Peyer's patch (tissue), 4 donors: ENCODE measurements around the gene KIF2A. TPM values are rescaled to one million over a fixed set of nuclear protein-coding genes. Genes with fewer than 3 reads are reported as not detected.
A peak's percentile ranks its signal among the peaks of the same experiment; 100 is the strongest.

ENCODE experiments used
- DNase-seq, 3 donors: peaks; one replicate each; pipeline ENCODE4 v3.0.0-alpha.2; 2017 to 2019
- H3K27ac ChIP-seq, 4 donors: fragments of 200-600 bp; sonication (generic); one replicate each; pipeline ENCODE4 v1.5.1; 2016 to 2019
- H3K27me3 ChIP-seq, 2 donors: fragments of 200-600 bp; sonication (generic); one replicate each; pipeline ENCODE4 v1.5.1; 2019
- H3K36me3 ChIP-seq, 3 donors: fragments of 200-600 bp; sonication (generic); one replicate each; pipeline ENCODE4 v1.5.1; 2016 to 2019
- H3K4me1 ChIP-seq, 4 donors: fragments of 200-600 bp; sonication (generic); one replicate each; pipeline ENCODE4 v1.5.1; 2016 to 2019
- H3K4me3 ChIP-seq, 4 donors: fragments of 200-600 bp; sonication (generic); 1 replicate in 3 of 4; 2 replicates in 1 of 4; pipeline ENCODE4 v1.5.1; 2016 to 2019; ENCODE audit warnings: mild to moderate bottlenecking in 1 of 4
- H3K9me3 ChIP-seq, 4 donors: fragments of 200-600 bp; sonication (generic); one replicate each; pipeline ENCODE4 v1.5.1; 2016 to 2019; ENCODE audit warnings: mild to moderate bottlenecking in 1 of 4
- POLR2A ChIP-seq, 2 donors: fragments of 450-650 bp; IDR thresholded peaks; one replicate each; pipeline ENCODE4 v1.5.1; 2017; ENCODE audit warnings: antibody characterized with exemption in 2 of 2, mild to moderate bottlenecking in 2 of 2, moderate library complexity in 2 of 2
- total RNA-seq, 4 donors: library from RNA; depleted of rRNA; stranded (reverse); fragments of >200 nt; gene quantifications; one replicate each; pipeline ENCODE4 v1.1.0, GENCODE V29; 2016
- TF ChIP-seq, protein P1 (sequence below), 6 experiments: fragments of 450-650 bp in 4 of 6; fragments of 200-600 bp in 2 of 6; sonication (generic) in 1 of 6; IDR thresholded peaks; one replicate each; pipeline ENCODE4 v1.5.1; 2017 to 2019; ENCODE audit warnings: antibody characterized with exemption in 6 of 6, mild to moderate bottlenecking in 3 of 6, moderate library complexity in 1 of 6

Gene KIF2A
- total RNA-seq, 4 donors from 2014 or later = 38.3 to 71.8 (median 41.6) TPM

DNA sequence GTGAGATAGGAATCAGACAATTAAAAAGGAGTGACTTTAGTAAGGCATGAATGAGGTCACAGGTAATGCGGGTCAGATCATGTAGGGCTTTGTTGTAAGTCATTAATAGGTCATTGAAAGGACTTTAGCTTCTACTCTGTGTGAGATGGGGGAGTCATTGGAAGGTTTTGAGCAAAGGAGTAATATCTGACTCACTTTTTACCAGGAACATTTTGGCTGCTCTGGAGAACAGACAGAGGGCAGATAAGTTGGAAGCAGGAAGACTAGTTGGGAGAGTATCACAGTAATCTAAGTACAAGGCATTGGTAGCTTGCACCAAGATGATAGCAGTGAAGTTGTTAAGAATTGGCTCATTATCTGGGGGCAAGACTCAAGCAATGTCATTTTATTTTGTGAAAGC is 37.4 kb downstream of the KIF2A start:
- Histone ChIP-seq H3K27ac (no peak overlapping the region), H3K27me3 (no peaks in the 10 kb centered on the region), H3K4me3 (no peak overlapping the region), H3K4me1 (peaks cover 0 to 5% (median 0%) of the 10 kb centered on the region in 4 donors), H3K36me3 (no peaks in the 10 kb centered on the region), H3K9me3 (no peaks in the 10 kb centered on the region)
- no peak for DNase-seq
- TF ChIP-seq POLR2A (IDR thresholded peaks at IDR 0.05) = no peak
- TF ChIP-seq, protein P1, sequence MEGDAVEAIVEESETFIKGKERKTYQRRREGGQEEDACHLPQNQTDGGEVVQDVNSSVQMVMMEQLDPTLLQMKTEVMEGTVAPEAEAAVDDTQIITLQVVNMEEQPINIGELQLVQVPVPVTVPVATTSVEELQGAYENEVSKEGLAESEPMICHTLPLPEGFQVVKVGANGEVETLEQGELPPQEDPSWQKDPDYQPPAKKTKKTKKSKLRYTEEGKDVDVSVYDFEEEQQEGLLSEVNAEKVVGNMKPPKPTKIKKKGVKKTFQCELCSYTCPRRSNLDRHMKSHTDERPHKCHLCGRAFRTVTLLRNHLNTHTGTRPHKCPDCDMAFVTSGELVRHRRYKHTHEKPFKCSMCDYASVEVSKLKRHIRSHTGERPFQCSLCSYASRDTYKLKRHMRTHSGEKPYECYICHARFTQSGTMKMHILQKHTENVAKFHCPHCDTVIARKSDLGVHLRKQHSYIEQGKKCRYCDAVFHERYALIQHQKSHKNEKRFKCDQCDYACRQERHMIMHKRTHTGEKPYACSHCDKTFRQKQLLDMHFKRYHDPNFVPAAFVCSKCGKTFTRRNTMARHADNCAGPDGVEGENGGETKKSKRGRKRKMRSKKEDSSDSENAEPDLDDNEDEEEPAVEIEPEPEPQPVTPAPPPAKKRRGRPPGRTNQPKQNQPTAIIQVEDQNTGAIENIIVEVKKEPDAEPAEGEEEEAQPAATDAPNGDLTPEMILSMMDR (IDR thresholded peaks at IDR 0.05) = no peak

DNA sequence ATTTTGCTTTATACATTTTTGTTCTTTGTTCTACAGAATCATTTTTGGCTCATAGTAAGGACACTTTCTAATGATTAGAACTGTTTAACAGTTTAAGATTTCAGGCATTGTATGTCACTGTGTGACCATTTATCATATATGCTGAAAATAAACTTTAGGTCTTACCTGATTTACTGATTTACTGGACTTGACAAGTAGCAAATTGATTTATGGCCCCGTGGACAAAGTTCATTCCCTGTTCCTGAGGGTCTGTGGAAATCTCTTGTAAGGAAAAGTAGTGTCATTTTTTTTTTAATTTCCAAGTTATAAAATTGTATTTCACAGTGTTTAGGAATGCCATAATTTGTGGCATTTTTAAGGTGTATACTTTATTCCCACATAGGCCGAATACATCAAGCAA is 40.7 kb downstream of the KIF2A start:
- H3K36me3 ChIP-seq = peaks cover 0 to 21% (median 0%) of the 10 kb centered on the region in 3 donors
- no peaks in the 10 kb centered on the region for H3K9me3 ChIP-seq
- peaks cover 0 to 5% (median 0%) of the 10 kb centered on the region in 4 donors for H3K4me1 ChIP-seq
- no peak for DNase-seq
- H3K4me3 ChIP-seq = no peak overlapping the region
- H3K27me3 ChIP-seq = no peaks in the 10 kb centered on the region
- no peak overlapping the region for H3K27ac ChIP-seq
- TF ChIP-seq, protein P1 (IDR thresholded peaks at IDR 0.05) = no peak
- TF ChIP-seq POLR2A (IDR thresholded peaks at IDR 0.05) = no peak

DNA sequence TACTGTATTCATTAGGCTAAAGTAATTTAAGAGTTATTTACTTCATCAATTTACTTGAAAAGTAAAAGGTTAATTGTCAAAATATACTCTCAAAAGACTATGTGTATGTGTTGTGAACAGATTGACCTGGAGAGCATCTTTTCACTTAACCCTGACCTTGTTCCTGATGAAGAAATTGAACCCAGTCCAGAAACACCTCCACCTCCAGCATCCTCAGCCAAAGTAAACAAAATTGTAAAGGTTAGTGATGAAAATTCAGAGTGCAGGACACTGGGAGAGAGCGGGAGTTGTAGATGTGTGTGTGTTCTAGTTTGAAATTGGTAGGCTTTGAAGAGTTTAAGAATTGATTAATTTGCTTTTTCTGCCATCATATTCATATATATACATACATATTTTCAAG is 41.9 kb downstream of the KIF2A start:
- Histone ChIP-seq H3K4me1 (peaks cover 0 to 5% (median 0%) of the 10 kb centered on the region in 4 donors), H3K36me3 (peaks cover 0 to 31% (median 0%) of the 10 kb centered on the region in 3 donors), H3K27me3 (no peaks in the 10 kb centered on the region), H3K27ac (no peak overlapping the region), H3K9me3 (no peaks in the 10 kb centered on the region), H3K4me3 (no peak overlapping the region)
- DNase-seq = no peak
- TF ChIP-seq, protein P1 (IDR thresholded peaks at IDR 0.05) = no peak
- TF ChIP-seq POLR2A (IDR thresholded peaks at IDR 0.05) = no peak

DNA sequence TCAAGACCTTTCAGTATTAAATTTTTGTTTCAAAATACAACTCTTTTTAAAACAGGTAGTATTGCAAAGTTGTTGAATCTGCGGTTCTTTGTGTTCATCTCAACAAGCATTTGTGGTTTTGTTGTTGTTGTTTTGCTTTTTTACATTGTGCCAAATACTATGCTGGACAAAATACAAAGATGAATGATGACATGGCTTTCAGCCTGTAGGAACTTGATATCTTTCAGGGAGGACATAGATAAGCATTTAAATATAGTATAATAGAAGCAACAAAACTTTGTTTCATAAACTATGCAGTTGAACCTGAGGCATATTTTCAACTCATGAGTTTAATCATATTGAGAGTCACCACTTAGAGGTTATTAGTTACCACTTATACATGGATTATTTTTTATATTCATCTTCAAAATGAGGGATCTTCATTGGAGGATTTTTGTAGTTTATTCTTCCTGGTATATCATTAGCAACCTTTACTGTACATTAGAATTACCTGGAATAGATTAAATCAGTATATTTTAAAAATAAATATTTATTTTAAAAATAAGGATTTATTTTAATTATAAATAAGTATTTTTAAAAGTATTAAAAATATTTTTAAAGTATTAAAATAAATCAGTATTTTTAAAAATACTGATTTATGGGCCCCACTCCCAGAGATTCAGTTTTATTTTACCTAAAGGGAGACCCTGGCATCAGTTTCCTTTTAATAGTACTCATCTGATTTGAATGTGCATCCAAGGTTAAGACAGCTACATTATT is 42.9 kb downstream of the KIF2A start:
- TF ChIP-seq POLR2A (IDR thresholded peaks at IDR 0.05) = no peak
- TF ChIP-seq, protein P1 (IDR thresholded peaks at IDR 0.05) = no peak
- peaks cover 0 to 40% (median 0%) of the 10 kb centered on the region in 3 donors for H3K36me3 ChIP-seq

DNA sequence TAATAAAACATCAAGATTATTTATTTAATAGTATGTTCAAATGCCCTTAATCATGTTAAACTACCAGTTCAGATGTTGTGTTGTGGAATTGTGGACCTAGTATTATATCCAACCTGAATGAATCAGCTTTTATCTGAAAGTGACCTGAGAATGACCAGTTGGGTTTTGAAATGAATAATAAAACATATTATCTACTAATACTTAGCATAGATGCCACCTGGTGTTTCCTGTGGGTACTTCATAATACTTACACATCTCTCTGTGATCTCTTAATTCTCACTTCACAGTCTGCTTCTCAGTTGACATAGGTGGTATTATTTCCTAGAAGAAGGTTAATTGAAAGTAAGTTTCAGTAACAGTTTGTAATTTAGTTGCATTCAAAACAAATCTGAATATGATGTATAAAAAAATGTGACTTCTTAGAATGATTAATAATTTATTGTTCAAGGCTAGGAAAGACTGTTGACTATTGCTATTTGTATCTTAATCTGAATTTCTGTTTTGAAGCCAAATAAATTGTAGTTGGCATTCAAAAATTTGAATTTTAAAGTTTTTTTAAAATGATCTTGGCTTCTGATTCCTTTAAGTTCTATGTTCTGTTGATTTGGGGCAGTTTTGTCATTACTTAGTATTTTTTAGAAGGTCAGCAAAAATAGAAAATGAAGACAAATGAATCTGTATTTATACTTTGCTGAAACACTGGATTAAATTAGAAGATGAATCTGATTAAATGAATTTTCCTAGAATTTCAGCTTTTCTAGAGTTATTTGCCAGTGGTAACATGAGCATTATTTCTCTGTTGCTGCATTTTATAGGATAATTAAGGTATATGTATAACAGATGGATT is 48.2 kb downstream of the KIF2A start:
- Histone ChIP-seq H3K27ac (no peak overlapping the region), H3K9me3 (no peaks in the 10 kb centered on the region), H3K4me3 (no peak overlapping the region), H3K36me3 (peaks cover 0 to 64% (median 0%) of the 10 kb centered on the region in 3 donors), H3K4me1 (no peaks in the 10 kb centered on the region), H3K27me3 (no peaks in the 10 kb centered on the region)
- no peak for TF ChIP-seq POLR2A (IDR thresholded peaks at IDR 0.05)
- TF ChIP-seq, protein P1 (IDR thresholded peaks at IDR 0.05) = peak in 5 of 6 experiments; percentile 53 to 85 (median 82)
- no peak for DNase-seq

More for the DNA sequence above, 42.9 kb downstream of the KIF2A start:
- no peaks in the 10 kb centered on the region for H3K9me3 ChIP-seq
- no peak for DNase-seq
- H3K4me3 ChIP-seq = no peak overlapping the region
- H3K27ac ChIP-seq = no peak overlapping the region
- H3K4me1 ChIP-seq = peaks cover 0 to 5% (median 0%) of the 10 kb centered on the region in 4 donors
- H3K27me3 ChIP-seq = no peaks in the 10 kb centered on the region
